PC-3 (cell line): ENCODE measurements around the gene ATG16L1. TPM values are rescaled to one million over a fixed set of nuclear protein-coding genes. Genes with fewer than 3 reads are reported as not detected.
A peak's percentile ranks its signal among the peaks of the same experiment; 100 is the strongest.

ENCODE experiments used
- ATAC-seq: fragments of 200-7000 bp; cut with Tn5 transposase; 2 replicates; pipeline ENCODE4 v1.9.1; 2020; ENCODE audit warnings: mild to moderate bottlenecking, moderate library complexity
- BruUV-seq: library from RNA; stranded (reverse); fragments of 400-500 nt; replicated peaks from 2 replicates; lab custom pipeline; 2021; lab: Mats Ljungman, UMichigan
- CTCF ChIA-PET: fragments of 300-600 bp; sonication (Branson Sonifier 250); formaldehyde crosslinking; loops from one replicate; lab custom pipeline; 2022; ENCODE audit warnings: antibody characterized with exemption; lab: Charles Lee
- POLR2A ChIA-PET: fragments of 300-600 bp; sonication (Branson Sonifier 250); formaldehyde crosslinking; loops from one replicate; lab custom pipeline; 2022; ENCODE audit warnings: antibody characterized with exemption; ENCODE audit not compliant: unreplicated experiment; lab: Charles Lee
- DNase-seq: peaks from one replicate; pipeline ENCODE4 v3.0.0-alpha.2; 2015
- H2AFZ ChIP-seq: fragments of 300-600 bp; sonication (generic); 2 replicates; pipeline ENCODE4 v1.6.0; 2016; ENCODE audit warnings: antibody characterized with exemption, low read length
- H3F3A ChIP-seq: fragments of 300-600 bp; sonication (generic); one replicate; pipeline ENCODE4 v1.6.0; 2017; ENCODE audit warnings: antibody characterized with exemption, low read length, control low read depth, mild to moderate bottlenecking; ENCODE audit not compliant: unreplicated experiment
- H3K27ac ChIP-seq: fragments of 300-600 bp; sonication (generic); 2 replicates; pipeline ENCODE4 v1.5.1; 2016; ENCODE audit warnings: mild to moderate bottlenecking, low read length
- H3K27me3 ChIP-seq: fragments of 300-600 bp; sonication (generic); 2 replicates; pipeline ENCODE4 v1.6.1; 2016; ENCODE audit warnings: low read length, mixed read lengths
- H3K36me3 ChIP-seq: fragments of 300-600 bp; sonication (generic); 2 replicates; pipeline ENCODE4 v1.6.1; 2016; ENCODE audit warnings: low read depth, mixed run types, low read length, mixed read lengths
- H3K4me1 ChIP-seq: fragments of 300-600 bp; sonication (generic); 2 replicates; pipeline ENCODE4 v1.5.1; 2016; ENCODE audit warnings: low read length; ENCODE audit not compliant: insufficient read depth
- H3K4me2 ChIP-seq: fragments of 300-600 bp; sonication (generic); 2 replicates; pipeline ENCODE4 v1.6.0; 2016; ENCODE audit warnings: low read length
- H3K4me3 ChIP-seq: fragments of 300-600 bp; sonication (generic); 2 replicates; pipeline ENCODE4 v1.5.1; 2016; ENCODE audit warnings: mild to moderate bottlenecking, low read length, mixed read lengths
- H3K79me2 ChIP-seq: fragments of 300-600 bp; sonication (generic); 2 replicates; pipeline ENCODE4 v1.6.1; 2017; ENCODE audit warnings: low read length, mixed read lengths
- H3K9ac ChIP-seq: fragments of 300-600 bp; sonication (generic); 2 replicates; pipeline ENCODE4 v1.6.0; 2016; ENCODE audit warnings: mild to moderate bottlenecking, low read length
- H3K9me2 ChIP-seq: fragments of 300-600 bp; sonication (generic); replicated peaks from 2 replicates; pipeline ENCODE4 v1.6.1; 2016; ENCODE audit warnings: mixed run types, low read length, mixed read lengths
- H3K9me3 ChIP-seq: fragments of 300-600 bp; sonication (generic); 2 replicates; pipeline ENCODE4 v1.6.1; 2016; ENCODE audit warnings: low read length, mixed read lengths
- H4K20me1 ChIP-seq: fragments of 300-600 bp; sonication (generic); 2 replicates; pipeline ENCODE4 v1.6.1; 2016; ENCODE audit warnings: low read length, mixed read lengths
- EZH2 ChIP-seq: fragments of 300-600 bp; sonication (generic); IDR thresholded peaks from one replicate; pipeline ENCODE4 v1.6.1; 2017; ENCODE audit warnings: antibody characterized with exemption, mild to moderate bottlenecking, low read length; ENCODE audit not compliant: unreplicated experiment
- EZH2phosphoT487 ChIP-seq: fragments of 300-600 bp; sonication (generic); IDR thresholded peaks from 2 replicates; pipeline ENCODE4 v1.6.1; 2018; ENCODE audit warnings: mild to moderate bottlenecking, antibody characterized with exemption, low read length, borderline replicate concordance
- intact Hi-C: fragments of 100-400 bp; cut with micrococcal nuclease; formaldehyde crosslinking; loops from 2 replicates; pipeline ENCODE4 v1.9.0; 2023
- total RNA-seq: library from RNA; depleted of rRNA; stranded (reverse); fragments of >200 nt; gene quantifications from 2 replicates; pipeline ENCODE4 v1.2.3, GENCODE V29; 2014
- TF ChIP-seq, protein P1 (sequence below): fragments of 300-600 bp; sonication (generic); conservative IDR thresholded peaks from 2 replicates; pipeline ENCODE4 v1.5.1; 2017; ENCODE audit warnings: antibody characterized with exemption, low read depth, mild to moderate bottlenecking, low read length

Gene ATG16L1
- total RNA-seq, 1 experiment from 2014 or later: 173 TPM

DNA sequence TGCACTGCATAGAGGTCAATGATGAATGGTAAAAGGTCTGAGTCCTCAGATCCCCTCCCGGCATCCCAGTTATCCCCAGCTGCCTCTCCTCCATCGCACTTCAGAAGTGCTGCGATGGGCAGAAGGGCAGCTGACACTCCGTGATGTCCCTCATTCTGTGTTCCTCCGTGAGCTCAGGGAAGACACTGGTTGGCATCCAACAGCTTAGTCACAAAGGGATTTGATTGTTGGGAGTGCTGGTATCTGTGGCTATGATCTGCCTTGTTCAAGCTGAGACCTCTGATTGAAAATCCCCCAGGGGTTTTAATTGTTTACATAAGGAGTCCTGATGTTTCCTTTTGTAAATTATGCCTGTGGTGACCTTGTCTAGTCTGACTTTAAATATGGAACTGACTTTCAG, 37.2 kb downstream of the ATG16L1 start:
- H3F3A ChIP-seq: peaks cover 10% of the 10 kb centered on the region
- no peak for DNase-seq
- peaks cover 87% of the 10 kb centered on the region for H3K36me3 ChIP-seq
- no peak overlapping the region for H2AFZ ChIP-seq
- peaks cover 58% of the 10 kb centered on the region for H4K20me1 ChIP-seq
- H3K27ac ChIP-seq: no peak overlapping the region
- H3K4me2 ChIP-seq: no peak overlapping the region
- ChIA-PET POLR2A (no interaction called here), CTCF (no interaction called here)
- BruUV-seq: no TSS peak
- H3K79me2 ChIP-seq: peaks cover 29% of the 10 kb centered on the region; the same call in 1 of the 2 replicates
- H3K27me3 ChIP-seq: no peaks in the 10 kb centered on the region
- ATAC-seq: peak; percentile 42; the same call in 1 of the 2 replicates
- H3K9me2 ChIP-seq: no peaks in the 10 kb centered on the region
- no peaks in the 10 kb centered on the region for H3K9me3 ChIP-seq
- TF ChIP-seq, protein P1, sequence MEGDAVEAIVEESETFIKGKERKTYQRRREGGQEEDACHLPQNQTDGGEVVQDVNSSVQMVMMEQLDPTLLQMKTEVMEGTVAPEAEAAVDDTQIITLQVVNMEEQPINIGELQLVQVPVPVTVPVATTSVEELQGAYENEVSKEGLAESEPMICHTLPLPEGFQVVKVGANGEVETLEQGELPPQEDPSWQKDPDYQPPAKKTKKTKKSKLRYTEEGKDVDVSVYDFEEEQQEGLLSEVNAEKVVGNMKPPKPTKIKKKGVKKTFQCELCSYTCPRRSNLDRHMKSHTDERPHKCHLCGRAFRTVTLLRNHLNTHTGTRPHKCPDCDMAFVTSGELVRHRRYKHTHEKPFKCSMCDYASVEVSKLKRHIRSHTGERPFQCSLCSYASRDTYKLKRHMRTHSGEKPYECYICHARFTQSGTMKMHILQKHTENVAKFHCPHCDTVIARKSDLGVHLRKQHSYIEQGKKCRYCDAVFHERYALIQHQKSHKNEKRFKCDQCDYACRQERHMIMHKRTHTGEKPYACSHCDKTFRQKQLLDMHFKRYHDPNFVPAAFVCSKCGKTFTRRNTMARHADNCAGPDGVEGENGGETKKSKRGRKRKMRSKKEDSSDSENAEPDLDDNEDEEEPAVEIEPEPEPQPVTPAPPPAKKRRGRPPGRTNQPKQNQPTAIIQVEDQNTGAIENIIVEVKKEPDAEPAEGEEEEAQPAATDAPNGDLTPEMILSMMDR: no peak
- TF ChIP-seq EZH2 (no peak), EZH2phosphoT487 (no peak)
- no peaks in the 10 kb centered on the region for H3K4me1 ChIP-seq
- H3K9ac ChIP-seq: no peak overlapping the region
- no peak overlapping the region for H3K4me3 ChIP-seq
- intact Hi-C loops: loop anchor here (10.0 kb wide), 1 partner anchor 156 kb away; no protein-coding TSS in a partner anchor

DNA sequence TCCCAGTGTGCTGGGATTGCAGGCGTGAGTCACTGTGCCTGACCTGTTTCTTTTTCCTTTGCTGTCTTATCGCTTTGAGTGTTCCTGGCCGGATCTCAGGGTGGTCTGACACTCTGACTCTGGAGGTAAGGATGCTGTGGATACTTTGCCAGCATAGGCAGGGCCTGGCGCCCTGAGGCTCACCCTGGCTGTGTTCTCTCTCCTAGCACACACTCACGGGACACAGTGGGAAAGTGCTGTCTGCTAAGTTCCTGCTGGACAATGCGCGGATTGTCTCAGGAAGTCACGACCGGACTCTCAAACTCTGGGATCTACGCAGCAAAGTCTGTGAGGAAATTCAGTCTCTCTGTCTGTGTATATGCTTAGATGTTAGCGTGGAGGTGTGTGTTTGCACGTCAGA, 38.2 kb downstream of the ATG16L1 start:
- peaks cover 96% of the 10 kb centered on the region for H3K36me3 ChIP-seq
- intact Hi-C loops: loop anchor here (1.0 to 10.0 kb wide), 3 partner anchors 61 to 155 kb away; no protein-coding TSS in a partner anchor

More for the DNA sequence above, 38.2 kb downstream of the ATG16L1 start:
- Histone ChIP-seq H3F3A (peaks cover 10% of the 10 kb centered on the region), H3K9ac (no peak overlapping the region), H4K20me1 (peaks cover 57% of the 10 kb centered on the region), H2AFZ (no peak overlapping the region), H3K79me2 (peaks cover 28% of the 10 kb centered on the region; the same call in 1 of the 2 replicates), H3K9me3 (no peaks in the 10 kb centered on the region), H3K4me3 (no peak overlapping the region), H3K4me1 (no peaks in the 10 kb centered on the region), H3K27me3 (no peaks in the 10 kb centered on the region), H3K4me2 (no peak overlapping the region), H3K9me2 (no peaks in the 10 kb centered on the region), H3K27ac (no peak overlapping the region)
- no TSS peak for BruUV-seq
- ATAC-seq (peak; percentile 11; the same call in 1 of the 2 replicates), DNase-seq (no peak)
- ChIA-PET CTCF (interaction anchor here (0.6 kb wide), 1 partner anchor 1258 kb away, joined by 13 read pairs; no protein-coding TSS in a partner anchor), POLR2A (no interaction called here)
- TF ChIP-seq EZH2phosphoT487: no peak
- TF ChIP-seq, protein P1: no peak
- TF ChIP-seq EZH2: no peak
